ENCODE data around the gene CD33.

Gene CD33

GRCh38 chr19:51227326-51227725 is 2.4 kb downstream of the CD33 start:
- TF ChIP-seq REST (IDR thresholded peaks at IDR 0.05; ENCODE audit: insufficient replicate concordance, low read depth) (no peak), CTCF (IDR thresholded peaks at IDR 0.05; ENCODE audit: insufficient read depth, low read length) (no peak), POLR2AphosphoS5 (IDR thresholded peaks at IDR 0.05; ENCODE audit: low read depth) (no peak), GABPA (IDR thresholded peaks at IDR 0.05; ENCODE audit: low read depth) (no peak), SPI1 (IDR thresholded peaks at IDR 0.05; ENCODE audit: borderline replicate concordance, low read depth) (no peak)
- Histone ChIP-seq H3K27me3 (ENCODE audit: insufficient read depth, poor library complexity, severe bottlenecking) (no peaks in the 10 kb centered on the region), H3K4me3 (replicated peaks; ENCODE audit: insufficient read depth, low read length) (peak overlapping the region; percentile 10; the same call in 1 of the 2 replicates), H3K27ac (replicated peaks) (no peak overlapping the region)
- DNase-seq (ENCODE audit: low read depth in 1 of 2, low spot score in 1 of 2), result no peak

GRCh38 chr19:51227966-51228365 is 3.1 kb downstream of the CD33 start:
- Histone ChIP-seq H3K27me3 (ENCODE audit: insufficient read depth, poor library complexity, severe bottlenecking) (no peaks in the 10 kb centered on the region), H3K4me3 (replicated peaks; ENCODE audit: insufficient read depth, low read length) (no peak overlapping the region), H3K27ac (replicated peaks) (no peak overlapping the region)
- TF ChIP-seq CTCF (IDR thresholded peaks at IDR 0.05; ENCODE audit: insufficient read depth, low read length) (no peak), REST (IDR thresholded peaks at IDR 0.05; ENCODE audit: insufficient replicate concordance, low read depth) (no peak), POLR2AphosphoS5 (IDR thresholded peaks at IDR 0.05; ENCODE audit: low read depth) (no peak), SPI1 (IDR thresholded peaks at IDR 0.05; ENCODE audit: borderline replicate concordance, low read depth) (no peak), GABPA (IDR thresholded peaks at IDR 0.05; ENCODE audit: low read depth) (no peak)
- DNase-seq (ENCODE audit: low read depth in 1 of 2, low spot score in 1 of 2), result no peak

GRCh38 chr19:51240866-51241265 is 16.0 kb downstream of the CD33 start:
- H3K27me3 ChIP-seq (ENCODE audit: insufficient read depth, poor library complexity, severe bottlenecking), result no peaks in the 10 kb centered on the region
- no peak overlapping the region for H3K27ac ChIP-seq (replicated peaks)
- TF ChIP-seq SPI1 (IDR thresholded peaks at IDR 0.05; ENCODE audit: borderline replicate concordance, low read depth) (no peak), POLR2AphosphoS5 (IDR thresholded peaks at IDR 0.05; ENCODE audit: low read depth) (0 out of 2 replicates have a peak, but pooled peaks have one; percentile 13)
- no peak overlapping the region for H3K4me3 ChIP-seq (replicated peaks; ENCODE audit: insufficient read depth, low read length)
- DNase-seq (ENCODE audit: low read depth in 1 of 2, low spot score in 1 of 2), result no peak

- Histone ChIP-seq H3K27me3 (ENCODE audit: insufficient read depth, poor library complexity, severe bottlenecking) (no peaks in the 10 kb centered on the region), H3K27ac (replicated peaks) (peak overlapping the region; percentile 28), H3K4me3 (replicated peaks; ENCODE audit: insufficient read depth, low read length) (no peak overlapping the region)
- TF ChIP-seq GABPA (IDR thresholded peaks at IDR 0.05; ENCODE audit: low read depth) (no peak), SPI1 (IDR thresholded peaks at IDR 0.05; ENCODE audit: borderline replicate concordance, low read depth) (peak; percentile 87), CTCF (IDR thresholded peaks at IDR 0.05; ENCODE audit: insufficient read depth, low read length) (no peak)
- DNase-seq (ENCODE audit: low read depth in 1 of 2, low spot score in 1 of 2), result peak in 1 of 2 experiments; percentile 68
Observed at GRCh38 chr19:51242881-51243630, 18.2 kb downstream of the CD33 start.

All from HL-60 (cell line).